ENCODE measurements around the gene CYP3A7. TPM values are rescaled to one million over a fixed set of nuclear protein-coding genes. Genes with fewer than 3 reads are reported as not detected.
A peak's percentile ranks its signal among the peaks of the same experiment; 100 is the strongest.
"Not testable (repeated sequence)": the region's sequence is repeated elsewhere in the genome, so short reads cannot be mapped to it uniquely, and the experiment has no call there.

CYP3A7 gene
- total and polyA plus RNA-seq, 11 donors = not detected

GRCh38 chr7:99685871-99686608 is 49.0 kb downstream of the CYP3A7 start:
- H3K4me1 ChIP-seq; ATAC-seq; H3K36me3 ChIP-seq; DNase-seq; H3K27ac ChIP-seq; intact Hi-C loops (cut with DNase I); H3K4me3 ChIP-seq; H3K27me3 ChIP-seq: not testable (repeated sequence)
- 91 to 97% (median 91%) methylated on average over 12 to 14 of the region's 14 CpGs for WGBS, 4 donors
- H3K9me3 ChIP-seq = peaks cover 0 to 21% (median 0%) of the 10 kb centered on the region in 12 donors

GRCh38 chr7:99685129-99685758 is 49.8 kb downstream of the CYP3A7 start:
- ATAC-seq (no peak), DNase-seq (no peak)
- Histone ChIP-seq H3K9me3 (peaks cover 0 to 19% (median 0%) of the 10 kb centered on the region in 12 donors), H3K4me3 (no peak overlapping the region), H3K4me1 (no peaks in the 10 kb centered on the region), H3K27me3 (no peaks in the 10 kb centered on the region), H3K27ac (no peak overlapping the region), H3K36me3 (no peaks in the 10 kb centered on the region)
- no peak for TF ChIP-seq POLR2A (IDR thresholded peaks at IDR 0.05)
- TF ChIP-seq CTCF (IDR thresholded peaks at IDR 0.05) = no peak
- intact Hi-C loops (cut with DNase I) = no loop called here
- WGBS, 4 donors = 92 to 95% (median 93%) methylated on average over 9 of the region's 9 CpGs

- H3K4me3 ChIP-seq = no peak within 1 kb of the TSS
- WGBS, 4 donors = 62 to 68% (median 66%) methylated on average over 10 of the region's 10 CpGs
- peaks cover 0 to 14% (median 0%) of the 10 kb centered on the region in 12 donors for H3K9me3 ChIP-seq
- no peak within 1 kb of the TSS for H3K27ac ChIP-seq
- intact Hi-C loops (cut with DNase I) = no loop called here
- no peaks in the 10 kb centered on the region for H3K27me3 ChIP-seq
- H3K36me3 ChIP-seq = no peaks in the 10 kb centered on the region
- DNase-seq (no peak), ATAC-seq (peak; percentile 22 to 59 (median 36))
- TF ChIP-seq CTCF (IDR thresholded peaks at IDR 0.05) (no peak), POLR2A (IDR thresholded peaks at IDR 0.05) (no peak)
- H3K4me1 ChIP-seq = no peaks in the 10 kb centered on the region
Observed at GRCh38 chr7:99679400-99680191, 55.4 kb downstream of the CYP3A7 start, which contains the start of gene CYP3A5. Gene CYP3A5, minus strand, starts transcription at chr7:99679996. Its CDS starts 100 bp downstream, at chr7:99679896.

- H3K4me1 ChIP-seq = no peaks in the 10 kb centered on the region
- intact Hi-C loops (cut with DNase I) = no loop called here
- WGBS, 4 donors = 53 to 59% (median 56%) methylated on average over 4 of the region's 4 CpGs
- H3K9me3 ChIP-seq = peaks cover 0 to 14% (median 0%) of the 10 kb centered on the region in 12 donors
- H3K36me3 ChIP-seq = no peaks in the 10 kb centered on the region
- no peaks in the 10 kb centered on the region for H3K27me3 ChIP-seq
- ATAC-seq (no peak), DNase-seq (no peak)
- H3K27ac ChIP-seq = no peak overlapping the region
- TF ChIP-seq POLR2A (IDR thresholded peaks at IDR 0.05) (no peak), CTCF (IDR thresholded peaks at IDR 0.05) (no peak)
- H3K4me3 ChIP-seq = no peak overlapping the region
Observed at GRCh38 chr7:99679032-99679399, 56.0 kb downstream of the CYP3A7 start.
